HG03280 (cell line): ENCODE results near the gene MITF.
"Not testable (repeated sequence)": the region's sequence is repeated elsewhere in the genome, so short reads cannot be mapped to it uniquely, and the experiment has no call there.

ENCODE experiments used
- ATAC-seq: cut with Tn5 transposase; IDR thresholded peaks from one replicate; pipeline ENCODE4 v1.9.1; 2021; ENCODE audit warnings: mild to moderate bottlenecking, moderate library complexity; ENCODE audit not compliant: unreplicated experiment

MITF gene

DNA sequence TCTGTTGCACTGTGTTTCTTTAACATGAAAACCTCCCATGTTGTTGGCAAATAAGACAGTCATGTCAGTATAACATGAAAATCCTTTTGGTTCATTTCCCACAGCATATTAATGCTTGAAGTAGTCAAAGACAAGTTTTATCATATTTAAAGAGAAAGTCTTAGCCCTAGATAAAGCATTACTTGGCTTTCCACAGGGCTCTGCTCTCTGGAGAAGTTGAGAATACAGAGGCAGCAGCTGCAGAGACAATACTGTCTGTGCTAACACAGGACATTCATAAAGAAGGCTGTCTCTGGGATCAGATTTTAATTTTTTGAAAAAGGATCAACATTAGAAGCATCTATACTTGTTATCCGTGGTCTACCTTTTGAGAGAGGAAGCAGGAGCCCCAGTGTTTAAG, 156.8 kb downstream of the MITF start:
- no peak for ATAC-seq

DNA sequence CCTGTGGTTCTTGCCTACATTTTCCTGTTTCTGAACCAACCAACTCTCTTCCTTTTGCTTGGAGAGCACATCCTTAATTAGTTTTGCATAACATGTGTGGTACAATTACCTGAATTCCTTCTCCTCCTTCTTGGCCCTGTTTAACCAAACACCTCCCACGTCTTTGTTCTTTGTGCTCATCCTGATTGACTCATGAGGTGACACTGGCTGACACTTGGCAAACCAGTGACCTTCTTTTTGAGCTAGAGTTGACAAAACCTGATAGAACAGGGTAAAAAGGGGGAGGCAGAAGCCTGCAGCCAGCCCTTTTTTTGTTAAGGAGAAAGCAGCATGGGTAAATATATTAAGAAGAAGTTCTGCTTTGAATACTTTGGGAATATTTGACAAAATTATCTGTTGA, 161.1 kb downstream of the MITF start:
- ATAC-seq: no peak

- ATAC-seq: no peak
Measured at GRCh38 chr3:69901802-69902201, 162.5 kb downstream of the MITF start.

- no peak for ATAC-seq
Measured at GRCh38 chr3:69902386-69902785, 163.1 kb downstream of the MITF start.

DNA sequence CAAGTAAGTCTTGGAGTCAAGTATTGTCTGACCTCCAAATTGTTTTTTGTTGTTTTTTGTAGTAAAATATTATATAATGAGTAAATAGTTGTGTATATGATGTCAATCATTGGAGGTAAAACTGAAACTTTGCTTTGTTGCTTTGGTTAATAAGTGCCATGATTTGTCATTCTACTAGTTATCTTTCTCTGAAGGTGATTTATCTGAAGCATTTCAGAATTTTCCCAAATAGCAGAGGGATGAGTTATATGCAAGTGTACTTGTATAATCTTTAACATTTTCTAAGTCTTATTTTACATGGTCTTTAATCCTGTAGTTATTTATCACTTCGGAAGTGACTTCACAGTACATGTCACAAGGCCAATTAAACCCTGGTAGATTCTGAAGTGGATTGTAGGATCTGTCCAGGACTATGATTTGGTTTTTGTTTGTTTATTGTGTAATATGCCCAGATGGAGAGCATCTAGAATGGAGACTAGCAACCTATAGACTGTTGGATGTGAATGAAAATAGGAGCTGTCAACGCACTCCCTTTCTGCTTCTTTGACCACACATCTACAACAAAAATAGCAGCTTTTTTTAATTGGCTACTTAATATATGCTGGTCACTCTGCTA, 167.2 kb downstream of the MITF start:
- ATAC-seq: no peak

DNA sequence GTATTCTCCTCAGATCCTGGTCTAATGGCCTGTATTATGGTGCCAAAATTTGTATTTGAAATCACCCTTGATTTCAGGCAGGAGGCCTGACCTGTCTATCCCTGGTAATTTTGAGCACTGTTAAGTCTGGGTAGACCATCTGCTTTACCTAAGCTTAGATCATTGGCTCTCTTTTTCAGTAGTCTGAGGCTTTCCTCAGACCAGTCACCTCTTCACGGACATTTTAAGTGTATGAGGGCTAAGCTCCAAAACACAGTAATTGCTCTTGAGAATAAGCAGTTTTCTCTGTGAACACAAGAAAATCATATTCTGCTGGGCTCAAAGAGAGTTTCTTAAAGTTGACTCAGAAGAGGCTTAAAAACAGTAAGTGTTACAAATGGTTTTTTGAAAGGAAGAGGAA, 168.3 kb downstream of the MITF start:
- ATAC-seq: no peak

DNA sequence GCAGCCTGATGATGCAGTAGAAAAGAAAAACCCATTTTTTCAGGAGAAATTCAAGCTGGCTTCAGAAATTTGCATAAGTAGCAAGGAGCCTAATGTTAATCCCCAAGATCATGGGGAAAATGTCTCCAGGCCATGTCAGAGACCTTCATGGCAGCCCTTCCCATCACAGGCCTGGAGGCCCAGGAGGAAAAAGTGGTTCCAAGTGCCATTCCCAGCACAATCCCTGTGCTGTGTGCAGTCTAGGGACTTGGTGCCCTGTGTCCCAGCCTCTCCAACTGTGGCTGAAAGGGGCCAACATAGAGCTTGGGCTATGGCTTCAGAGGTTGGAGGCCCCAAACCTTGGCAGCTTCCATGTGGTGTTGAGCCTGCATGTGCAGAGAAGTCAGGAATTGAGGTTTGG, 170.6 kb downstream of the MITF start:
- ATAC-seq: not testable (repeated sequence)

DNA sequence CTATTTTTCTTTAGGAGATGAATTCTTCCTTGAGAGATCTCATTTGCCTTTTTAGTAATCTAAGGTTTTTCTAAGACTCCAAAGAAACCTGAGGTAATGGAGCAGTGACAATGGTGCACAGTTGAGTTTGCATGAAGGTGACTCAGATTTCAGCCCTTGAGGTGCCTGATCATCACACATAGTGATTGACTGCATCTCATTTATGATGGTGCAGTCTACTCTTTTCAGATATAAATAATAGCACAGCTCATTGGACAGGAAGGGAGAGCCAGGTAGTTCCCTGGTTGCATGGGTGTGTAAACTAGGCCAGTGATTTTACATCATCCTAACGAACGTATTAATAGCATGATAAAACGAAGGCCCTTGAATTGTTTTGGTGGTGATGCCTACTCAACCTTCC, 174.2 kb downstream of the MITF start:
- ATAC-seq: no peak

- ATAC-seq: no peak
Measured at GRCh38 chr3:69914395-69914794, 175.1 kb downstream of the MITF start.

DNA sequence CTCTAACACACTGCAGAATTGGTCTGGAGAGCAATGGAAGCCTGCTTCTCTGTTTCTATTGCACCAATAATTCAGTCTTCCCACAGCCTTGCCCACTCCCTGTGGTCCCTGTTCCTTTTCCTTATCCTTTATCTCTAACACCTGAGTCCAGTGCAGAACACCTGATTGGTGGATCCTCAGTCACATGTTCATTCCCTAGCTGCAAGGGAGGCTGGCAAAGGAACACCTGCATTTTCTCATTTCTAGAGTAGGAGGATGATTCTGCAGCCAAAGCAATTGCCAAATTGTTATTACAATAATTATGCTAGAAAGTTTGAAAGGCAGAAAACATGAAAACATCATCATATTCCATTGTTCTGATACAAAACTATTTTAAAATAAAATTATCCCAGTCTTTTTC, 176.5 kb downstream of the MITF start:
- ATAC-seq: no peak

DNA sequence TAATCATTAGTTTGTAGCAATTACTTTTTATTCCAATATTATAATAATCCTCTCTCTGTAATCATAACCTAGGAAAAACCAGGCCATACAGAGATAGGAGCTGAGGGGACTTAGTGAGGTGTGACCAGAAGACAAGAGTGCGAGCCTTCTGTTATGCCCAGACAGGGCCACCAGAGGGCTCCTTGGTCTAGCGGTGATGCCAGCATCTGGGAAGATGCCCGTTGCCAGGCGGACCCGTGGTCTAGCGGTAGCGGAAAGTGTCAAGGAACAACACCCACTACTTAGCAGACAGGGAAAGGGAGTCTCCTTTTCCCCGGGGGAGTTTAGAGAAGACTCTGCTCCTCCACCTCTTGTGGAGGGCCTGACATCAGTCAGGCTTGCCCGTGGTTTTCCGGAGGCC, 180.7 kb downstream of the MITF start:
- not testable (repeated sequence) for ATAC-seq

DNA sequence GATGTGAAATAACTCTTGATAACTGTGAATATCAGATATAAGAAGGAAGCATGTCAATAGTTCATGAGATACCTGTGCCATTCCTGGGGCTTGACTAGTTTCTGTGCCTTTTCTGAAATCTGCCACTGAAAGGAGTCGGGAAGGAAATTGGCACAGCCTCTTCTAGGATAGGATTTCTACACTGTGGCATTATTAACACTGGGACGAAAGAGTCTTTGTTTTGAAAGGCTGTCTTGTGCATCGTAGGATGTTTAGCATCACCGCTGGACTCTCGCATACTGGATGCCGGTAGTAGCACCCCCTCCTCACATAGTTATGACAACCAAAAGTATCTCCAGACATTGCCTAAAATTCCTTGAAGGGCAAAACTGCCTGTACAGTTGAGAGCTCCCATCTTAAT, 182.4 kb downstream of the MITF start:
- ATAC-seq: no peak

GRCh38 chr3:69922521-69923000, 183.3 kb downstream of the MITF start:
- ATAC-seq: no peak

GRCh38 chr3:69925506-69925905, 186.2 kb downstream of the MITF start:
- ATAC-seq: no peak

GRCh38 chr3:69926385-69926784, 187.1 kb downstream of the MITF start:
- no peak for ATAC-seq

- no peak for ATAC-seq
Measured at GRCh38 chr3:69927571-69927970, 188.3 kb downstream of the MITF start.

- ATAC-seq: no peak
Measured at GRCh38 chr3:69929019-69929418, 189.8 kb downstream of the MITF start.

DNA sequence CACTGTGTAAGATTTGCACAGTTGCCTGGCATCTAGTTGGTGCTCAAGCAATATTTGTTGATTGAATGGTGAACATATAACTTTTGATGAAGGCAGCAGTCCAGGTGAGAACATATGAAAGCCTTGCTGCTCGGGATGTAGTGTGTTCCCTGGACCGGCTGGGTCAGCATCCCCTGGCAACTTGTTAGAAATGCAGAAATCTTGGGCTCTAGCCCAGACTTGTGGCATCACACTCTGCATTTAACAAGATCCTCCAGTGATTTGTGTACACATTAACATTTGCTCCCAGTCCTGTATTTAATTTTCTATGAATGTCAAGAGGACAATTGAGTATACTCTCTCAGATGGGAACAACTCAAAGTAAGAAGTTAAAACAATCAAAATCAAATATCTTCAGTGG, 191.3 kb downstream of the MITF start:
- no peak for ATAC-seq

DNA sequence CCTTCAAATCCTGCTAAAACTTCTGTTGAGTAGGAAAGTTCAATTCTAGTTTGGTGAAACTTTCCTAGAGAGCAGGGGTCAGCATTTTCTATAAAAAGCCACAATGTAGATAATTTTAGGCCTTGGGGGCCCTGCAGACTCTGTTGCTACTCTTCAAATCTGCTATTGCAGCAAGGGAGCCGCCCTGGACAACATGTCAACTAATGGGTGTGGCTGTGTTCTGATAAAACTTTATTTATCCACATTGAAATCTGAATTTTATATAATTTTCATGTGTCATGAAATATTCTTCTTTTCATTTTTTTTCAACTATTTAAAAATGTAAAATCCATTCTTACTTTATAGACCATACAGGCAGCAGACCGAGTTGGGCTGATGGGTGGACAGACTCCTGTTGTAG, 192.8 kb downstream of the MITF start:
- no peak for ATAC-seq

DNA sequence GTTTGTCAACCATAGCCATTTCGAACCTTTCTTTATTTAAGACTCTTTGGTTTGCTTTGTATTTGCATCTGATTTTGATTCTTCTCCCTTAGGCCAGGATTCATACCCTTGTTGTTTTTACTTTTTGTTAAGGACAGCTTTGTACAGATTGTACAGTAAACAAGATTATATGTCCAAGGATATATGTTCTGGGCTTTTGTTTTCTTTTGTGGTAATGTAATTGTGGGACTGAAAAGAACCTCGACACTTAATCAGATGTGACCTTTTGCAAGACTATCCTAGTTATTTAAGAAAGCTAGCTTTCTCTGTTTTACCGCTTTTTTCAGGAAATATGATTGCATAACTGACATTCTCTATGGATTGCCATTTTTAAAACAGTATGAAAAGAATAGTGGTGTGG, 193.2 kb downstream of the MITF start:
- no peak for ATAC-seq

GRCh38 chr3:69934398-69934797, 195.1 kb downstream of the MITF start:
- no peak for ATAC-seq

DNA sequence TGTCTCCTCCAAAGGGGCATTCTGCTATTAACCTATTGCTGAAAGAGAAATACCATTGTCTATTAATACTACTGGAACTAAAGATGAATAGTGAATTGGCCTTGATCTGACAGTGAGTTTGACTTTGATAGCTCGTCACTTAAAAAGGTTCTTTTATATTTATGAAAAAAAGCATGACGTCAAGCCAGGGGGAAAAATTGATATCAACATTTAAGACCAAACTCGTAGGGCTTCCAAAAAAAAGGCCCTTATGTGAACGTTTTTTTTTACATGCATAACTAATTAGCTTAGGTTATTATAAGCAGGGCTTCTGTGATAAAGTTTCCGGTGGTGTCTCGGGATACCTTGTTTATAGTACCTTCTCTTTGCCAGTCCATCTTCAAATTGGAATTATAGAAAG, 197.0 kb downstream of the MITF start:
- ATAC-seq: no peak

GRCh38 chr3:69938061-69938460, 198.8 kb downstream of the MITF start:
- ATAC-seq: no peak
